ENCODE measurements around the gene TRAF7.
"Not testable (repeated sequence)": the region's sequence is repeated elsewhere in the genome, so short reads cannot be mapped to it uniquely, and the experiment has no call there.

GRCh38 chr16:2203119-2203688, 47.6 kb downstream of the TRAF7 start:
- TF ChIP-seq BHLHE40 (IDR thresholded peaks at IDR 0.05; ENCODE audit: borderline replicate concordance); NFRKB (IDR thresholded peaks at IDR 0.05); PKNOX1 (IDR thresholded peaks at IDR 0.05); SP1 (IDR thresholded peaks at IDR 0.05); CTBP1 (IDR thresholded peaks at IDR 0.05; ENCODE audit: borderline replicate concordance): not testable (repeated sequence)

Measured in HEK293T (cell line).